GM18499 (cell line): Measurements from ENCODE around the gene SMYD5.
"Not testable (repeated sequence)": the region's sequence is repeated elsewhere in the genome, so short reads cannot be mapped to it uniquely, and the experiment has no call there.

ENCODE experiments used
- ATAC-seq: cut with Tn5 transposase; IDR thresholded peaks from one replicate; pipeline ENCODE4 v1.9.1; 2021; ENCODE audit warnings: moderate number of reproducible peaks; ENCODE audit not compliant: insufficient read depth, unreplicated experiment

Gene SMYD5

GRCh38 chr2:73214120-73215035 lies at the start of gene SMYD5:
SMYD5 (plus strand) TSS chr2:73214245; CDS start chr2:73214267, 22 bp downstream.
- ATAC-seq: peak; percentile 76

- ATAC-seq: not testable (repeated sequence)
Measured at GRCh38 chr2:73165978-73166377, 48.1 kb upstream of the SMYD5 start.

GRCh38 chr2:73166813-73167212 lies 47.2 kb upstream of the SMYD5 start:
- ATAC-seq: not testable (repeated sequence)

- ATAC-seq: not testable (repeated sequence)
Measured at GRCh38 chr2:73168348-73168747, 45.7 kb upstream of the SMYD5 start.

- not testable (repeated sequence) for ATAC-seq
Measured at GRCh38 chr2:73170341-73170740, 43.7 kb upstream of the SMYD5 start.

GRCh38 chr2:73172963-73173362 lies 41.1 kb upstream of the SMYD5 start:
- ATAC-seq: no peak

GRCh38 chr2:73173781-73174180 lies 40.3 kb upstream of the SMYD5 start:
- ATAC-seq: no peak

- ATAC-seq: no peak
Measured at GRCh38 chr2:73174244-73174643, 39.8 kb upstream of the SMYD5 start.

- ATAC-seq: no peak
Measured at GRCh38 chr2:73174941-73175662, 38.9 kb upstream of the SMYD5 start.

GRCh38 chr2:73175663-73176204 lies 38.3 kb upstream of the SMYD5 start:
- no peak for ATAC-seq

- ATAC-seq: no peak
Measured at GRCh38 chr2:73176205-73176880, 37.7 kb upstream of the SMYD5 start.

GRCh38 chr2:73176881-73177644 lies 37.0 kb upstream of the SMYD5 start:
- ATAC-seq: peak; percentile 43

- ATAC-seq: peak; percentile 2
Measured at GRCh38 chr2:73177645-73178255, 36.3 kb upstream of the SMYD5 start.

GRCh38 chr2:73185965-73186364 lies 28.1 kb upstream of the SMYD5 start:
- ATAC-seq: no peak

GRCh38 chr2:73187549-73187948 lies 26.5 kb upstream of the SMYD5 start:
- ATAC-seq: no peak

- ATAC-seq: no peak
Measured at GRCh38 chr2:73197579-73197978, 16.5 kb upstream of the SMYD5 start.

- not testable (repeated sequence) for ATAC-seq
Measured at GRCh38 chr2:73200281-73200680, 13.8 kb upstream of the SMYD5 start.

- ATAC-seq: no peak
Measured at GRCh38 chr2:73202156-73203054, 11.6 kb upstream of the SMYD5 start, which contains the start of gene NOTO. NOTO (plus strand) TSS chr2:73202574; CDS start chr2:73202667, 93 bp downstream.
